Mucosa of descending colon (tissue), 3 donors: ENCODE data around the gene SMARCE1. TPM values are rescaled to one million over a fixed set of nuclear protein-coding genes. Genes with fewer than 3 reads are reported as not detected.
A peak's percentile ranks its signal among the peaks of the same experiment; 100 is the strongest.

Experiments used
- ATAC-seq: fragments of 200-7000 bp; cut with Tn5 transposase; one replicate; pipeline ENCODE4 v1.9.1; 2020; ENCODE audit warnings: mild to moderate bottlenecking, moderate library complexity
- DNase-seq, 3 donors: peaks; one replicate each; pipeline ENCODE4 v3.0.0-alpha.2; 2020
- H3K36me3 ChIP-seq: fragments of 200-600 bp; one replicate; pipeline ENCODE4 v1.8.0; 2021; ENCODE audit warnings: low read depth, mild to moderate bottlenecking
- H3K4me1 ChIP-seq: fragments of 200-600 bp; one replicate; pipeline ENCODE4 v1.8.0; 2021; ENCODE audit warnings: low read depth, mild to moderate bottlenecking
- H3K4me3 ChIP-seq: fragments of 200-600 bp; one replicate; pipeline ENCODE4 v1.8.0; 2021; ENCODE audit warnings: mild to moderate bottlenecking
- H3K9me3 ChIP-seq: fragments of 200-600 bp; one replicate; pipeline ENCODE4 v1.8.0; 2021; ENCODE audit warnings: mild to moderate bottlenecking
- CTCF ChIP-seq: fragments of 200-600 bp; IDR thresholded peaks from one replicate; pipeline ENCODE4 v1.8.0; 2022; ENCODE audit warnings: antibody characterized with exemption, mild to moderate bottlenecking
- intact Hi-C, 2 donors: fragments of 100-400 bp; cut with DNase I in 1 of 2; cut with micrococcal nuclease in 1 of 2; formaldehyde crosslinking; loops; one replicate each; pipeline versions ENCODE4 v1.11.0 to v1.11.1; 2022; cut with DNase I, micrococcal nuclease
- total RNA-seq, 3 donors: library from RNA; stranded (reverse); fragmentation: NEBNext Ultra II Directional in 2 of 3; extraction: Animal tissue kit (Norgen Biotek cat#: 25700) in 2 of 3; gene quantifications; one replicate each; pipeline versions ENCODE4 v1.2.1 to v1.2.4, GENCODE V29; 2021 to 2023
- donor health status: DM: no; HTN: no; CAD: no; lungs with moderate emphysema.
- donor health status: DM: no; HTN: no; CAD: no.
- donor health status: DM: no; HTN: yes; CAD: no.

The SMARCE1 gene
- total RNA-seq, 3 donors from 2014 or later: 72.0 to 93.8 (median 87.9) TPM

GRCh38 chr17:40608061-40608581 is 39.5 kb downstream of the SMARCE1 start:
- intact Hi-C loops: no loop called here
- TF ChIP-seq CTCF: no peak
- Histone ChIP-seq H3K36me3 (no peaks in the 10 kb centered on the region), H3K4me1 (no peaks in the 10 kb centered on the region), H3K9me3 (no peaks in the 10 kb centered on the region), H3K4me3 (no peak overlapping the region)
- ATAC-seq (peak; percentile 55), DNase-seq (no peak)

DNA sequence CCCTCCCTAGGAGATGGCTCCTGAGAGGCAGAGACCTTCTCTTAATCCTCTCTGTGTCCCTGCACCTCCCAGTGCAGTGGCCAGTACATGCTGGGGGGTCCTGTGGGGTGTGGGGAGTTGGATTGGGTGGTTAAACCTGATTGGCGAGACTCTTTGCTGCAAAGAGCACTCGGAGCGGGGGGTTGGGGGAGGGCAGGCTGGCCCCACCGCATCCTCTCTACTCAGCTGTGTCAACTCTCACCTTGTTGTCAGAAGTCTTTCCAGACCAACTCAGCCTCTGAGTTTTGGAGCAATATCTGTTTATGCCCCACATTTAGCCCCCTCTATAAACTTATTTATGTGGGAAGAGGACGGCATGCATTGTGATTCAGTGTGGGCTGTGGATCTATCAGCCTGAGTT is 40.0 kb downstream of the SMARCE1 start:
- Histone ChIP-seq H3K4me3 (no peak overlapping the region), H3K9me3 (no peaks in the 10 kb centered on the region), H3K36me3 (no peaks in the 10 kb centered on the region), H3K4me1 (no peaks in the 10 kb centered on the region)
- no peak for TF ChIP-seq CTCF
- DNase-seq (no peak), ATAC-seq (peak; percentile 64)
- intact Hi-C loops: no loop called here

GRCh38 chr17:40606548-40607353 is 40.9 kb downstream of the SMARCE1 start:
- H3K4me1 ChIP-seq: no peaks in the 10 kb centered on the region
- no peak for ATAC-seq
- H3K36me3 ChIP-seq: no peaks in the 10 kb centered on the region
- no peak overlapping the region for H3K4me3 ChIP-seq
- TF ChIP-seq CTCF: no peak
- DNase-seq: no peak
- H3K9me3 ChIP-seq: no peaks in the 10 kb centered on the region
- intact Hi-C loops: no loop called here

- TF ChIP-seq CTCF: no peak
- no peak overlapping the region for H3K4me3 ChIP-seq
- no peaks in the 10 kb centered on the region for H3K36me3 ChIP-seq
- ATAC-seq: peak; percentile 27
- no peak for DNase-seq
- intact Hi-C loops: no loop called here
- H3K4me1 ChIP-seq: peaks cover 3% of the 10 kb centered on the region
- no peaks in the 10 kb centered on the region for H3K9me3 ChIP-seq
Observed at GRCh38 chr17:40605306-40605705, 42.3 kb downstream of the SMARCE1 start.

DNA sequence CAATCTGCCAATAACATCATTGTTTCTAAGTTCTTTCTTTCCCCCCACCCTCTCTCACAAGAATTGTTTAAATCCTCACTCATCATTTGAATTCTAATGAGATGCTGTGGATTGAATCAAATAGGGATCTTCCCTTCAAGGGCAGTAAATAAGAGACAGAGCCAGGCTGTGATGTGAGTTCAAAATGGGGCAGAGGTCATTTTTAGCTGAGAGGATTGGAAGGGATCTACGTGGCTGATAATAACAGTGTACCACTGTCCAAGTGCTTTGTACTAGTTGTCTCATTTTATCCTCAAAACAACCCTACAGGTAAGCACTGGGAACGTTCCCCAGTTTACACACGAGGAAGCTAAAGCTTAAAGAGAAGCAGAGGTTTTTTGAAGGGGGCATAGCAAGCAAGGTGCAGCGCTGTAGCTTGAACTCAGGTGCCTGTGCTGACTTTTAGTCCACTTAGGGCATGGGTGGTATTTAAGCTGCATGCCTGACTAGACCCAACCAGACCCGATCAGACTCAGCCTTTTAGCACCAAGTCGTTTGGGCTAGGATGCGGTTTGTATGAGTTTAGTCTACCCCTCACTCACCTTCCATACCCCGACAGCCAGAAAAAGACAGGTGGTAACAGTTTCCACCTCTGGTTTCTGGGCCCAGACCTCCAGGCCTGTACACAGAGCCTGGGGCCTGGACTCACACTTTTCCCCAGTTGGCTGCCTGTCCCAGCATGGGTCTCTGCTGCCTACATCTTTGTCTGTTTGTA is 43.1 kb downstream of the SMARCE1 start:
- DNase-seq: no peak
- ATAC-seq: no peak
- Histone ChIP-seq H3K9me3 (no peaks in the 10 kb centered on the region), H3K36me3 (no peaks in the 10 kb centered on the region), H3K4me1 (peaks cover 3% of the 10 kb centered on the region), H3K4me3 (no peak overlapping the region)
- no peak for TF ChIP-seq CTCF
- intact Hi-C loops: no loop called here
